Measurements from ENCODE around the gene RABGAP1L.
"Not testable (repeated sequence)": the region's sequence is repeated elsewhere in the genome, so short reads cannot be mapped to it uniquely, and the experiment has no call there.

RABGAP1L gene

GRCh38 chr1:174225499-174226204 lies 66.3 kb downstream of the RABGAP1L start:
- no peak for ATAC-seq
- H3K27ac Mint-ChIP-seq = no peak overlapping the region
- H3K27me3 Mint-ChIP-seq = no peaks in the 10 kb centered on the region
- H3K9me3 Mint-ChIP-seq = peaks cover 6% of the 10 kb centered on the region
- H3K36me3 Mint-ChIP-seq = peaks cover 79% of the 10 kb centered on the region
- no peak overlapping the region for H3K4me3 Mint-ChIP-seq
- H3K4me1 Mint-ChIP-seq = peaks cover 27% of the 10 kb centered on the region

DNA sequence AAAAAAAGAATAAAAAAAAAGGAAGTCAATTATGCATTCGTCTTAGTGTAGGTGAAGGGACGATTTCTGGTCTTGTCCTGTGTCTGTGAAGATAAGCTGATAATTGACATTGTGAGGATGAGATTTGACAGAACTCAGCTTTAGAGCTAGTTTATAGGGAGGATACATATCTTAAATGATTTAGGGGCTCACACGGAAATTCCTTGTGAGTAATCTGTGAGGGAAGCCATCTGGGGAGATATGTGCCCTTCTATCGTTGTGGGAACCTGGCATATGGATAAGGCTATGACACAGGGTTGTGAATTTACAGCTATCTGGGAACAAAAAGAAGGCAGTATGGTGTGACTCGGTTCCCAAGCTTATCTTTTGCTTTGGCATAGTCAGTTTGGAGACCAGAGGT lies 71.1 kb downstream of the RABGAP1L start:
- Mint-ChIP-seq H3K36me3 (peaks cover 71% of the 10 kb centered on the region), H3K9me3 (peaks cover 12% of the 10 kb centered on the region), H3K27ac (no peak overlapping the region), H3K4me1 (peaks cover 14% of the 10 kb centered on the region), H3K4me3 (no peak overlapping the region), H3K27me3 (no peaks in the 10 kb centered on the region)
- ATAC-seq = no peak

DNA sequence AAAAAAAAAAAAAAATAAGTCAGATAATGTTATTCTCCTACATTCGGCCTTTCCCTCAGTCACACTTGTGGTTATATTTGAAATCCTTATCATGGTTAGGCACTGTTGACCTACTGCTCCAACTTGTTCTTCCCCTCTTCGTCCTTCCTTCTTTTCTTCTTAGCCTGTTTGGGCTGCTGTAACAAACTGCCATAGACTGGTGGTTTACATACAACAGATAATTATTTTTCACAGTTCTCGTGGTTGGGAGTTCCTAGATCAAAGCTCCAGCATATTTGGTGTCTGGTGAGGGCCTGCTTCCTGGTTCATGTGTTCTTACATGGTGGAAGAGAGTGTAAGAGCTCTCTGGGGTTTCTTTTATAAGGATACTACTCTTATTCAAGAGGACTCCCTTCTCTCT lies 73.4 kb downstream of the RABGAP1L start:
- Mint-ChIP-seq H3K4me3 (no peak overlapping the region), H3K27ac (no peak overlapping the region), H3K9me3 (peaks cover 12% of the 10 kb centered on the region), H3K36me3 (peaks cover 53% of the 10 kb centered on the region), H3K4me1 (no peaks in the 10 kb centered on the region), H3K27me3 (no peaks in the 10 kb centered on the region)
- ATAC-seq = no peak

GRCh38 chr1:174238845-174239501 lies 79.7 kb downstream of the RABGAP1L start:
- H3K27me3 Mint-ChIP-seq, ATAC-seq, H3K4me1 Mint-ChIP-seq, H3K27ac Mint-ChIP-seq, H3K4me3 Mint-ChIP-seq, H3K9me3 Mint-ChIP-seq: not testable (repeated sequence)
- H3K36me3 Mint-ChIP-seq = peaks cover 30% of the 10 kb centered on the region

DNA sequence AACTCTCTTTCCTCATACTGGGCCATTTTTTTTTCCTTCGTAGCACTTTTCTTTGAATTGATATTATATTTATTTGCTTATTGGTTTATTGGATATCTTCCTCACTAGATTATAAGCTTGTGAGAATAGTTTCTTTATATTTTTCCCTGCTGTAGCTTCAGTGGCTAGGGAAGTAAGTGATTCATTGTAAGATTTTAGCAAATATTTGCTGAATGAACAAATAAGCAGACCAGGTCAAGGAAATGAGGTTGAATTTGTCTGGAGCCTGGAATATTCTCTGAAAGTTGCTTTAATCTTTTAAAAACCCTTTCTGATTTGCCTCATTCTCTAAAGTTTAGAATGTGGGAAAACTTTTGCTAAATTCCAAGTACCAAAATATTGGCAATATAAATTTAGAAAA lies 80.2 kb downstream of the RABGAP1L start:
- Mint-ChIP-seq H3K9me3 (no peaks in the 10 kb centered on the region), H3K4me3 (no peak overlapping the region), H3K27ac (no peak overlapping the region), H3K36me3 (peaks cover 36% of the 10 kb centered on the region), H3K4me1 (peaks cover 7% of the 10 kb centered on the region), H3K27me3 (no peaks in the 10 kb centered on the region)
- no peak for ATAC-seq

- Mint-ChIP-seq H3K4me1 (peaks cover 7% of the 10 kb centered on the region), H3K27ac (no peak overlapping the region), H3K27me3 (no peaks in the 10 kb centered on the region), H3K36me3 (peaks cover 50% of the 10 kb centered on the region), H3K4me3 (no peak overlapping the region), H3K9me3 (no peaks in the 10 kb centered on the region)
- ATAC-seq = no peak
Measured at GRCh38 chr1:174242856-174243255, 83.5 kb downstream of the RABGAP1L start.

GRCh38 chr1:174243451-174244000 lies 84.2 kb downstream of the RABGAP1L start:
- Mint-ChIP-seq H3K4me3 (no peak overlapping the region), H3K27me3 (no peaks in the 10 kb centered on the region), H3K4me1 (peaks cover 7% of the 10 kb centered on the region), H3K9me3 (no peaks in the 10 kb centered on the region), H3K36me3 (peaks cover 57% of the 10 kb centered on the region), H3K27ac (no peak overlapping the region)
- no peak for ATAC-seq

DNA sequence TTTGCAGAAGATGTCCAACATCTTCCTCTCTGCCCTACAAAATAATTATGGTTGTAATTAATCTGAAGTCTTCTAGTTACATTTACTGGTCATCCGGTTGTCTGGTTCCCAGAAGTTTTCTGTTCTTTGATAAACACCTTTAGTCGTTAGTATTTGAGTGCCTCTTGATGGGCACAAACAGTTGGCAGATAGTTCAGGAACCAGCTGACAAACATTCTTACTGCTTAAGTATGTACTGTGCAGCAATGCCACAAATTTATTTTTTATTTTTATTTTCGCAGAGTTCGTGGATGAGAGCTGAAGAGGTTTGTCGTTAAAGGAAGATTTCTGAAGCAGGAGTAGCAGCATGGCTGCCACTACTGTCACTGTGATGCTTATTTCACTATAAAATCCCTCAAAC lies 84.7 kb downstream of the RABGAP1L start:
- ATAC-seq = no peak
- peaks cover 56% of the 10 kb centered on the region for H3K36me3 Mint-ChIP-seq
- H3K4me1 Mint-ChIP-seq = peaks cover 5% of the 10 kb centered on the region
- no peaks in the 10 kb centered on the region for H3K27me3 Mint-ChIP-seq
- no peak overlapping the region for H3K27ac Mint-ChIP-seq
- no peaks in the 10 kb centered on the region for H3K9me3 Mint-ChIP-seq
- no peak overlapping the region for H3K4me3 Mint-ChIP-seq

- H3K36me3 Mint-ChIP-seq = peaks cover 43% of the 10 kb centered on the region
- no peak overlapping the region for H3K27ac Mint-ChIP-seq
Measured at GRCh38 chr1:174247472-174247871, 88.2 kb downstream of the RABGAP1L start.

DNA sequence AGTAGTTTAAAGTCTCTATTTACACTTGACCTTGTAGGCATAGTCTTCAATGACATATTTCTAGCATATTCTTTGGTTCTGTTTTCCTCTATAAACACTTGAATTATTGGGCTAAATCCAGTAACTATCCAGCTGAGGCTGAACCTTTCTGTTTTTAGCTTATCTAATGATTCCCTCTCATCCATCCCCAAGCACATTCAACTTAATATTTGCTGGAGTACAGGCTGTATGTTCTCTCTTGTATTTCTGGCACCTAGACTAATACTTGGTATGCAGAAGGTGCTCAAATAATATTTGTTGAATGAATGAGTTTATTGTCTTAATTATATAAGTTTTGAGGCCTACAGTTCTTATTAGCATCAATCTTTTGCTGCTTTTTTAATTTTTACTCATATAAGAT lies 88.7 kb downstream of the RABGAP1L start:
- Mint-ChIP-seq H3K27me3 (no peaks in the 10 kb centered on the region), H3K9me3 (no peaks in the 10 kb centered on the region), H3K4me1 (no peaks in the 10 kb centered on the region), H3K36me3 (peaks cover 42% of the 10 kb centered on the region), H3K4me3 (no peak overlapping the region), H3K27ac (no peak overlapping the region)
- ATAC-seq = no peak

More at GRCh38 chr1:174247472-174247871, 88.2 kb downstream of the RABGAP1L start:
- ATAC-seq = no peak
- Mint-ChIP-seq H3K4me3 (no peak overlapping the region), H3K9me3 (no peaks in the 10 kb centered on the region), H3K4me1 (no peaks in the 10 kb centered on the region), H3K27me3 (no peaks in the 10 kb centered on the region)

DNA sequence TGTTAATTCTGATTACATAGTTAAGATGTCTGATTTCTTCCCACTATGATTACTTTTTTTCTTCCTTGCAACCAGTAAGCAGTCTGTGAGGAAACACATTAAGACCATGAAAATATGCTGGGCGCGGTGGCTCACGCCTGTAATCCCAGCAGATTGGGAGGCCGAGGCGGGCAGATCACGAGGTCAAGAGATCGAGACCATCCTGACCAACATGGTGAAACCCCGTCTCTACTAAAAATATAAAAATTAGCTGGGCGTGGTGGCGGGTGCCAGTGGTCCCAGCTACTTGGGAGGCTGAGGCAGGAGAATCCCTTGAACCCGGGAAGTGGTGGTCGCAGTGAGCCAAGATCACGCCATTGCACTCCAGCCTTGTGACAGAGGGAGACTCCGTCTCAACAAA lies 97.1 kb downstream of the RABGAP1L start:
- not testable (repeated sequence) for H3K27ac Mint-ChIP-seq, H3K27me3 Mint-ChIP-seq, H3K9me3 Mint-ChIP-seq, H3K4me3 Mint-ChIP-seq, ATAC-seq, H3K4me1 Mint-ChIP-seq
- H3K36me3 Mint-ChIP-seq = peaks cover 57% of the 10 kb centered on the region

DNA sequence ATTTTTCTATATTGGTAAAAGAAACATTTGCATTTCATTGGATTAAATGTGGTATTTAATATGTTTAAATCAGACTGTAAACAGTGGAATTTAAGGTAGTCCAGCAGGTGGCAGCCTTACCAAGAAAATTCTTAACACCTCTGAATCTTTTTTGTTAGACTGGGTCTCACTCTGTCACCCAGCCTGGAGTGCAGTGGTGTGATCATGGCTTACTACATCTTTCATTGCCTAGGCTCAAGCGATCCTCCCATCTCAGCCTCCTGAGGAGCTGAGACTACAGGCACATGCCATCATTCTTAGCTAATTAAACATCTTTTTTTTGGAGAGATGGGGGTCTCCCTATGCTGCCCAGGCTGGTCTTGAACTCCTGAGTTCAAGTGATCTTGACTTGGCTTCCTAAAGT lies 98.8 kb downstream of the RABGAP1L start:
- H3K36me3 Mint-ChIP-seq = peaks cover 46% of the 10 kb centered on the region
- H3K4me1 Mint-ChIP-seq = no peaks in the 10 kb centered on the region
- no peak overlapping the region for H3K4me3 Mint-ChIP-seq
- no peak for ATAC-seq
- no peaks in the 10 kb centered on the region for H3K9me3 Mint-ChIP-seq
- no peaks in the 10 kb centered on the region for H3K27me3 Mint-ChIP-seq
- H3K27ac Mint-ChIP-seq = no peak overlapping the region

- Mint-ChIP-seq H3K36me3 (peaks cover 12% of the 10 kb centered on the region), H3K4me1 (no peaks in the 10 kb centered on the region), H3K27ac (no peak overlapping the region), H3K9me3 (no peaks in the 10 kb centered on the region), H3K4me3 (no peak overlapping the region), H3K27me3 (no peaks in the 10 kb centered on the region)
- no peak for ATAC-seq
Measured at GRCh38 chr1:174262349-174263241, 103.3 kb downstream of the RABGAP1L start.

DNA sequence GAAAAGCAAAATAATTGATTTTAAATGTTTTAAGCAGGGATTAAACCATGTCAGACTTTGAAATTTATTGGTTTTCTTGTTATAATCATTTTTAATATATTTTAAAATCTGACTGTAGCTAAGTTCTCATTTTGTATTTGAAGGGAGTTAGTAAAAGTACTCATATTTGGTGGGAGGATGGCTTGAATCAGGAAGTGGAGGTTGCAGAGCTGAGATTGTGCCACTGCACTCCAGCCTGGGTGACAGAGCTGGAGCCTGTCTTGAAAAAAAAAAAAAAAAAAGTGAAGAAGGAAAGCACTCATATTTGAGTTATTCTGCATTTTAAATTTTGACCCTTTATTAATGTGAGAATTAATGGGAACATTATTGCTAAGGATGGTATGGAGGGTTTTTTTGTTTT lies 106.0 kb downstream of the RABGAP1L start:
- H3K27ac Mint-ChIP-seq = no peak overlapping the region
- ATAC-seq = no peak
- no peaks in the 10 kb centered on the region for H3K9me3 Mint-ChIP-seq
- H3K27me3 Mint-ChIP-seq = no peaks in the 10 kb centered on the region
- peaks cover 9% of the 10 kb centered on the region for H3K36me3 Mint-ChIP-seq
- H3K4me1 Mint-ChIP-seq = no peaks in the 10 kb centered on the region
- no peak overlapping the region for H3K4me3 Mint-ChIP-seq

DNA sequence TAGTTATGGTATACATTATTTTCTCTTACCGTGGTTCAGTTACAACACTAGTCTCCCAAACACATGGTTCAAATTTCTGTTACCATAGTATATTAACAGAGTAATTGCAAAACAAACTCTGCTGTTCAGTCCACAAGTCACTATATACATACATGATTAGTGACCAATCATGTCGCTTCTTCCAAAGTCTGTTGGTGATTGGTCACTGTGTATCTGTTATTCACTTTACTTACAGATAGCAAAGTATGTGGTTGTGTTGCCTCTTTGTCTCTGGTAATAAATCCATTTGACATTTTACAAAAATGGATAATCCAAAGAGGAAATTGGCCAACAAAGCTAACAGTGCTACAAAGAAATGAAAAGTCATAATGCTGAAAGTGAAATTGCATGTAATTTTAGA lies 107.2 kb downstream of the RABGAP1L start:
- H3K27ac Mint-ChIP-seq = no peak overlapping the region
- no peak overlapping the region for H3K4me3 Mint-ChIP-seq
- H3K36me3 Mint-ChIP-seq = peaks cover 6% of the 10 kb centered on the region
- no peaks in the 10 kb centered on the region for H3K9me3 Mint-ChIP-seq
- ATAC-seq = no peak
- H3K27me3 Mint-ChIP-seq = no peaks in the 10 kb centered on the region
- H3K4me1 Mint-ChIP-seq = no peaks in the 10 kb centered on the region

Measured in stimulated activated memory B cell treated with anti-CD40 and anti-IgM and Interleukin-4, amounts not matched to agents 10 μg/mL and 1 μg/mL and 100 μg/mL, for 72 hours (primary cell).